Measurements from ENCODE around the gene ARFGAP1. TPM values are rescaled to one million over a fixed set of nuclear protein-coding genes. Genes with fewer than 3 reads are reported as not detected.

Gene ARFGAP1
- total RNA-seq, 4 donors from 2014 or later = 70.7 to 75.7 (median 72.7) TPM

DNA sequence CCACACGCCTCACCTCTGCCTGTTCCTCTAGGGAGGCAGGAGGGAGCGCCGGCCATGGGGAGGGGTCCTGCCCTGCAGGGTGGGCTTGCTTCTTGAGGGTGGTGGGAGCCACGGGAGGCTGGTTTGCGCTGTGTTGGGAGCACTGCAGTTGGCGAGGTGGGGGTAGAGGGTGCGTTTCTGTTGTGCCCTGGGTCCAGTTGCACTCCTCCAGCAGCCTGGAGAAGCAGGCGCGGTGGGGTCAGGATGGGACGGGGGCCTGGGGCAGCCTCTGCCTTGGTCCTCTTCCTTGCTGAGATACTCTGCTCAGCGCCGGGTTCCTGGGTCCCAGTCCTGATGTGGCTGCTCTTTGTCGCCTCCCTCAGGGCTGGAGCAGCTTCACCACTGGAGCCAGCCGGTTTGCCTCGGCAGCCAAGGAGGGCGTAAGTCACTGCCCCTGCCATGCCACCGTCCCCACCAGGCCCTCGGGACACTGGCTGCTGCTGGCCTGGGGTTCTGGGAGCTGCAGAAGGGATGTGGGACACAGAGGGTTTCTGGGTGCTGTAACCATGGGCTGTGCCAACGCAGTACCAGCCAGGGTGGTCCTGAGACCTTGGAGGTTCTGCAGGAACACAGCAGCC, 8.4 kb downstream of the ARFGAP1 start:
- H3K36me3 ChIP-seq = peaks cover 58 to 73% of the 10 kb centered on the region in 2 donors
- no peaks in the 10 kb centered on the region for H3K27me3 ChIP-seq
- H3K4me1 ChIP-seq = no peaks in the 10 kb centered on the region
- no peak overlapping the region for H3K27ac ChIP-seq
- intact Hi-C loops (cut with DNase I) = no loop called here
- TF ChIP-seq, protein P1, sequence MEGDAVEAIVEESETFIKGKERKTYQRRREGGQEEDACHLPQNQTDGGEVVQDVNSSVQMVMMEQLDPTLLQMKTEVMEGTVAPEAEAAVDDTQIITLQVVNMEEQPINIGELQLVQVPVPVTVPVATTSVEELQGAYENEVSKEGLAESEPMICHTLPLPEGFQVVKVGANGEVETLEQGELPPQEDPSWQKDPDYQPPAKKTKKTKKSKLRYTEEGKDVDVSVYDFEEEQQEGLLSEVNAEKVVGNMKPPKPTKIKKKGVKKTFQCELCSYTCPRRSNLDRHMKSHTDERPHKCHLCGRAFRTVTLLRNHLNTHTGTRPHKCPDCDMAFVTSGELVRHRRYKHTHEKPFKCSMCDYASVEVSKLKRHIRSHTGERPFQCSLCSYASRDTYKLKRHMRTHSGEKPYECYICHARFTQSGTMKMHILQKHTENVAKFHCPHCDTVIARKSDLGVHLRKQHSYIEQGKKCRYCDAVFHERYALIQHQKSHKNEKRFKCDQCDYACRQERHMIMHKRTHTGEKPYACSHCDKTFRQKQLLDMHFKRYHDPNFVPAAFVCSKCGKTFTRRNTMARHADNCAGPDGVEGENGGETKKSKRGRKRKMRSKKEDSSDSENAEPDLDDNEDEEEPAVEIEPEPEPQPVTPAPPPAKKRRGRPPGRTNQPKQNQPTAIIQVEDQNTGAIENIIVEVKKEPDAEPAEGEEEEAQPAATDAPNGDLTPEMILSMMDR (IDR thresholded peaks at IDR 0.05) = no peak
- no peak for TF ChIP-seq POLR2A (IDR thresholded peaks at IDR 0.05)
- no peak overlapping the region for H3K4me3 ChIP-seq (replicated peaks in 1 of 3)
- H3K9me3 ChIP-seq = no peaks in the 10 kb centered on the region
- WGBS, 2 donors = 82 to 85% methylated on average over 17 to 19 of the region's 19 CpGs
- DNase-seq = no peak

DNA sequence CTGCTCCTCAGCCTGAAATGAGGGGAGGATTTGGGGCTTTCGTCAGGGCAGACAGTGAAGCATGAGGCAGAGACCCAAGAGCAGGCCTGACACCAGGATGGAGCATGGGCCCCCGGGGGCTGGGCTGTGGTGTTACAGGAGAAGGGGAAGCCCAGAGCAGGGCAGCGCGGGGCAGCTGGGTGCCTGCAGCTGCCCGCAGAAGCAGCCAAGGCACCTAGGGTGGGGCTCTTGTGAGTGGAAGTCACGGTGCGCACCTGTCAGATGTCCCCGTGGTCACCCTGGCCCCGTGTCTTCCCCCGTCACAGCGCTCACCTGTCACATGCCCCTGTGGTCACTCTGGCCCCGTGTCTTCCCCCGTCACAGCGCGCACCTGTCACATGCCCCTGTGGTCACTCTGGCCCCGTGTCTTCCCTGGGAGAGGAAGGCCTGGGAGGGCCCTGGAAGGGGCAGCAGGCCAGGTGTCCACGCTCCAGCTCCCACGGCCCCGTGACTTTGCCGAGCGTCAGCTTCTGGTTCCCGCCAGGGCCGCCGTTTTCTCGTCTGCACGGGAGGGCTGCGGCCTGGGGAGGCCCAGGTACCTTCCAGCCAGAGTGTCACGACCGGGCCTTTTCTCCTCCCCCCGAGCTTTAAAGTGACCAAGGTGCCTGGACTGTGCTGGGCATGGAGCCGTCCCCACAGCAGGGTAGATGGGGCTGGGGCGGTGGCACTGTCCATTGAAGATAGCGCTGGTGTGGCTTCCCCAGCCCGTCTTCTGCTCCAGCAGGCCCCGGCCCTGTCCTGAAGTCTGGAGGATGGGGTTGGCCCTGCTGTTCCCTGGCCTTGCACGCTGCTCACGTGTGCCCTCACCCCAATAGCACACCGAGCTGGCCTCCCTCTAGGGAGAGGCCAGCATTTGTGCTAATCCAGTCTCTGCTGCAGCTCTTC, 9.4 kb downstream of the ARFGAP1 start:
- TF ChIP-seq, protein P1 (IDR thresholded peaks at IDR 0.05) = no peak
- no peak for TF ChIP-seq POLR2A (IDR thresholded peaks at IDR 0.05)
- 93 to 94% methylated on average over 28 to 34 of the region's 38 CpGs for WGBS, 2 donors
- H3K27ac ChIP-seq = no peak overlapping the region
- no peaks in the 10 kb centered on the region for H3K4me1 ChIP-seq
- intact Hi-C loops (cut with DNase I) = no loop called here
- DNase-seq = no peak
- H3K9me3 ChIP-seq = no peaks in the 10 kb centered on the region
- H3K27me3 ChIP-seq = no peaks in the 10 kb centered on the region
- H3K4me3 ChIP-seq (replicated peaks in 1 of 3) = no peak overlapping the region
- peaks cover 52 to 68% of the 10 kb centered on the region in 2 donors for H3K36me3 ChIP-seq

DNA sequence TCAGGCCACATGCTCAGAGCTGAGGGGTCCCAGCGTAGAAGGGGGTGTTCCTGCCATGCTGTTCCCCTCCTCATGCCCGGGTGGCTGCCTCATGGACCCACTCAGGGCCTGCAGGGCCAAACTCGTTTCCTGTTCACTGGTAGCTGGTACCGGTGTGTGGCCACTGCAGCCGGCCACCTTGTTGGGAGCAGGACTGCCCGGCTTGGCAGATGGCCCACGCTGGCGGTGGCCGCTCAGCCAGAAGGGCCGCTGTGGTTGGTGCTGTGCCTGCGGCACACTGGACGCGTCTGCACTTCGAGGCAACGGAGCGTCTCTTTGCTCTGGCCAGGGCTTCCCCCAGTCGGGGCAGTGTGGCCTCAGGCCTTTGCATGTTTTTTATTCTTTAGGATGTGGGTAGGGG, 10.3 kb downstream of the ARFGAP1 start:
- Histone ChIP-seq H3K36me3 (peaks cover 49 to 69% of the 10 kb centered on the region in 2 donors), H3K9me3 (no peaks in the 10 kb centered on the region), H3K4me1 (no peaks in the 10 kb centered on the region), H3K27me3 (no peaks in the 10 kb centered on the region), H3K27ac (no peak overlapping the region), H3K4me3 (replicated peaks in 1 of 3) (no peak overlapping the region)
- no peak for DNase-seq
- WGBS, 2 donors = 96% methylated on average over 15 of the region's 17 CpGs; no CpG with 5 or more reads in 1 of the 2 donors
- no peak for TF ChIP-seq POLR2A (IDR thresholded peaks at IDR 0.05)
- TF ChIP-seq, protein P1 (IDR thresholded peaks at IDR 0.05) = no peak
- intact Hi-C loops (cut with DNase I) = no loop called here

DNA sequence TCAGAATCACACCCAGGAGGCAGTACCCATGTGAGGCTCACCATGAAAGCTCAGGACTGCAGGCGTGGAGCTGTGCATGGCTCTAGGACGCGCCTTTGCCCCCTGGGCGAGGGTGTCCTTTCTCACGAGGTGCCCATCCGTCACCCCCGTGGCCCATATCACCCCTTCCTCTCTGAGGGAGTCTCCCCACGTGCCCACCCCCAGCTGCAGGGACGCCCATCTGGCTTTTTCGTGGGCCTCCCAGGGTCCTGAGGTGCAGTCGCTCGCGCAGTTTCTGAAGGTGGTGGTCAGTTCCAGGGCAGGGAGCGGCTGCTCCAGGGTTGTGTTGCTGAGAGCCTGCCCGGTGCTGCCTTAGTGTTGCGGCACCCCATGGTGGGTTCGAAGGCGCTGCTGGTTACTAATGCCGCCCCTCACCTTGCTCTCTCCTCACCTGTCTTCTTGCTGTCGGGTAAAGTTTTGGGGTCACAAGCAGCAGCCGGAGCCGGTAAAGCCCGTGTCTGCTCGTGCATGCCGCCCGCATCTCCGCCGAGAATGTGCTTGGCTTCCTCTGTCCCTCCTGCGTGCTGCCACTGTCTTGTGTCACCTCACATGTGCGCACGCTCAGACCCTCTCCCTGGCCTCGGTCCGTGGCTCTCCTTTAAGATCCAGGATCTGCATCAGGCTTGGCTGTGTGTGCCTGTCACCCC, 10.9 kb downstream of the ARFGAP1 start:
- intact Hi-C loops (cut with DNase I) = no loop called here
- no peak for DNase-seq
- 90 to 95% methylated on average over 22 to 33 of the region's 33 CpGs for WGBS, 2 donors
- no peaks in the 10 kb centered on the region for H3K9me3 ChIP-seq
- H3K4me3 ChIP-seq (replicated peaks in 1 of 3) = no peak overlapping the region
- no peak overlapping the region for H3K27ac ChIP-seq
- TF ChIP-seq, protein P1 (IDR thresholded peaks at IDR 0.05) = no peak
- TF ChIP-seq POLR2A (IDR thresholded peaks at IDR 0.05) = no peak
- peaks cover 48 to 69% of the 10 kb centered on the region in 2 donors for H3K36me3 ChIP-seq
- H3K4me1 ChIP-seq = no peaks in the 10 kb centered on the region
- H3K27me3 ChIP-seq = no peaks in the 10 kb centered on the region
